Keratinocyte (primary cell): ENCODE data around the gene USP17L13. TPM values are rescaled to one million over a fixed set of nuclear protein-coding genes. Genes with fewer than 3 reads are reported as not detected.
"Not testable (repeated sequence)": the region's sequence is repeated elsewhere in the genome, so short reads cannot be mapped to it uniquely, and the experiment has no call there.

Source experiments
- DNase-seq: peaks from one replicate; pipeline ENCODE4 v3.0.0-alpha.2; 2011; ENCODE audit warnings: low read depth, missing footprints, low spot score
- FAIRE-seq: peaks from 2 replicates; lab custom pipeline; 2011; peaks lifted over from hg19 to GRCh38; lab: Jason Lieb, UNC
- H2AFZ ChIP-seq: 2 replicates; pipeline ENCODE4 v1.6.0; 2012; ENCODE audit warnings: low read length, control low read depth, inconsistent platforms; ENCODE audit not compliant: control insufficient read depth
- H3K27ac ChIP-seq: 2 replicates; pipeline ENCODE4 v1.5.1; 2011; ENCODE audit warnings: low read length; ENCODE audit not compliant: control insufficient read depth, insufficient read depth
- H3K27me3 ChIP-seq: 3 replicates; pipeline ENCODE4 v1.6.0; 2011; ENCODE audit warnings: low read length; ENCODE audit not compliant: control insufficient read depth, insufficient read depth; ENCODE audit errors: extremely low read depth
- H3K36me3 ChIP-seq, 2 experiments: 2 replicates in 1 of 2; 3 replicates in 1 of 2; pipeline ENCODE4 v1.5.1; 2011; ENCODE audit warnings: low read length in 2 of 2, mild to moderate bottlenecking in 1 of 2; ENCODE audit not compliant: control insufficient read depth in 2 of 2, insufficient read depth in 2 of 2; ENCODE audit errors: extremely low read depth in 1 of 2
- H3K4me1 ChIP-seq: 3 replicates; pipeline ENCODE4 v1.5.1; 2011; ENCODE audit warnings: low read length; ENCODE audit not compliant: control insufficient read depth, insufficient read depth; ENCODE audit errors: extremely low read depth
- H3K4me2 ChIP-seq: 3 replicates; pipeline ENCODE4 v1.6.0; 2011; ENCODE audit warnings: low read depth, low read length; ENCODE audit not compliant: control insufficient read depth, insufficient read depth; ENCODE audit errors: extremely low read depth
- H3K4me3 ChIP-seq, 3 experiments: fragments of 200-600 bp in 1 of 3; sonication (generic) in 1 of 3; 2 replicates in 2 of 3; 3 replicates in 1 of 3; pipeline ENCODE4 v1.5.1; 2011 to 2016; ENCODE audit warnings: low read length in 3 of 3, mild to moderate bottlenecking in 3 of 3, control low read depth in 2 of 3, inconsistent platforms in 1 of 3, low read depth in 1 of 3, mixed read lengths in 1 of 3, mixed run types in 1 of 3, moderate library complexity in 1 of 3; ENCODE audit not compliant: control insufficient read depth in 2 of 3, insufficient read depth in 2 of 3; ENCODE audit errors: extremely low read depth in 1 of 3
- H3K79me2 ChIP-seq: 2 replicates; pipeline ENCODE4 v1.6.0; 2012; ENCODE audit warnings: low read length; ENCODE audit not compliant: control insufficient read depth, insufficient read depth
- H3K9ac ChIP-seq: 3 replicates; pipeline ENCODE4 v1.6.0; 2011; ENCODE audit warnings: low read length; ENCODE audit not compliant: control insufficient read depth, insufficient read depth; ENCODE audit errors: extremely low read depth
- H3K9me1 ChIP-seq: 3 replicates; pipeline ENCODE4 v1.6.0; 2011; ENCODE audit warnings: low read length; ENCODE audit not compliant: control insufficient read depth, insufficient read depth; ENCODE audit errors: extremely low read depth
- H3K9me3 ChIP-seq: 2 replicates; pipeline ENCODE4 v1.5.1; 2012; ENCODE audit warnings: low read depth, low read length; ENCODE audit not compliant: control insufficient read depth
- H4K20me1 ChIP-seq: 3 replicates; pipeline ENCODE4 v1.6.0; 2011; ENCODE audit warnings: low read length; ENCODE audit not compliant: control insufficient read depth, insufficient read depth; ENCODE audit errors: extremely low read depth
- dilution Hi-C: fragments of 300-500 bp; cut with MboI; formaldehyde crosslinking; loops from one replicate; pipeline ENCODE4 v1.7.0; 2020; ENCODE audit warnings: low sequenced_read_pairs; ENCODE audit not compliant: extremely low pct_ligation_motif_present
- polyA plus RNA-seq, 5 experiments: library from polyadenylated mRNA; depleted of rRNA in 3 of 5; stranded (reverse) in 3 of 5; stranded (forward) in 1 of 5; unstranded in 1 of 5; fragments of >200 nt; gene quantifications; 1 replicate in 1 of 5; 2 replicates in 3 of 5; 3 replicates in 1 of 5; pipeline versions ENCODE4 v1.2.1 to v1.2.3, GENCODE V29; 2011 to 2012; ENCODE audit warnings: missing spikeins in 2 of 5, low read depth in 1 of 5, low replicate concordance in 1 of 5

USP17L13 gene
- polyA plus RNA-seq, 1 donor (not counting 4 experiments of a cell fraction or from before 2014, with no cell fraction given), result not detected

DNA sequence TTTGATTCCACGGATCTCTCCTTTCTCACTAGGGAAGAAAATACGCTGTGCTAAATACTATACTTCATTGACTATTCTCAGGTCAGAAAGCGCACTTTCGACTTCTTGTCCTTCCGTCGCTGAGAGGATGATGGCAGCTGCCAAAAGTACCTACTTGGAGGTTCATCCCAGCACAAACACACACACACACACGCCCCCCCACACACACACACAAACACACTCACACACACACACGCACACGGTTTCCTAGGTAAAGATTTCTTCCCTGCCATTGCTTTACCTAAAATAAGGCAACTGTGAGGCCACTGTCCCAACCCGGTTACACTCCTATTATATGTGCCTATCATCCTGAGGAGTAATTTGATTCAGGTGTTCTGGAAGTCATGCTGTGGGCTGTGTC is 47.0 kb downstream of the USP17L13 start:
- DNase-seq, H3K79me2 ChIP-seq, H4K20me1 ChIP-seq, dilution Hi-C loops, FAIRE-seq, H3K4me3 ChIP-seq, H3K4me2 ChIP-seq, H3K36me3 ChIP-seq, H3K4me1 ChIP-seq, H3K9ac ChIP-seq, H3K27me3 ChIP-seq, H3K9me1 ChIP-seq, H3K27ac ChIP-seq, H2AFZ ChIP-seq, H3K9me3 ChIP-seq: not testable (repeated sequence)

Other genes with a start within 250 kb of the USP17L13 start
- not detected in 3 replicates for gene FAM90A26, start 54.5 kb upstream of the USP17L13 start, polyA plus RNA-seq
- gene USP17L10, start 14.2 kb upstream of the USP17L13 start, polyA plus RNA-seq, result not detected in 3 replicates
- gene USP17L11, start 9.5 kb upstream of the USP17L13 start, polyA plus RNA-seq, result not detected in 3 replicates
- gene USP17L12, start 4.7 kb upstream of the USP17L13 start, polyA plus RNA-seq, result not detected in 3 replicates
- gene USP17L15, start 9.5 kb downstream of the USP17L13 start, polyA plus RNA-seq, result not detected in 3 replicates
- gene USP17L17, start 19.0 kb downstream of the USP17L13 start, polyA plus RNA-seq, result not detected in 3 replicates
- not detected in 3 replicates for gene USP17L18, start 23.7 kb downstream of the USP17L13 start, polyA plus RNA-seq
- not detected in 3 replicates for gene USP17L19, start 28.5 kb downstream of the USP17L13 start, polyA plus RNA-seq
- not detected in 3 replicates for gene USP17L20, start 33.2 kb downstream of the USP17L13 start, polyA plus RNA-seq
- gene USP17L21, start 38.0 kb downstream of the USP17L13 start, polyA plus RNA-seq, result not detected in 3 replicates
- not detected in 3 replicates for gene USP17L22, start 42.7 kb downstream of the USP17L13 start, polyA plus RNA-seq
- not detected in 3 replicates for gene USP17L24, start 100.3 kb downstream of the USP17L13 start, polyA plus RNA-seq
- gene USP17L25, start 105.0 kb downstream of the USP17L13 start, polyA plus RNA-seq, result not detected in 3 replicates
- gene USP17L26, start 109.8 kb downstream of the USP17L13 start, polyA plus RNA-seq, result not detected in 3 replicates
- gene USP17L5, start 114.5 kb downstream of the USP17L13 start, polyA plus RNA-seq, result not detected in 3 replicates
- gene USP17L27, start 119.3 kb downstream of the USP17L13 start, polyA plus RNA-seq, result not detected in 3 replicates
- not detected in 3 replicates for gene USP17L28, start 124.0 kb downstream of the USP17L13 start, polyA plus RNA-seq
- not detected in 3 replicates for gene USP17L29, start 128.7 kb downstream of the USP17L13 start, polyA plus RNA-seq
- not detected in 3 replicates for gene USP17L30, start 138.2 kb downstream of the USP17L13 start, polyA plus RNA-seq
- not detected in 3 replicates for gene DEFB131A, start 219.5 kb downstream of the USP17L13 start, polyA plus RNA-seq